Mesenchymal stem cell (in vitro differentiated cells and primary cell): ENCODE results near the gene NMNAT1.

Experiments
- DNase-seq: peaks from one replicate; pipeline ENCODE4 v3.0.0-alpha.2; 2013
- H2AFZ ChIP-seq: one replicate; pipeline ENCODE4 v1.6.1; 2013; ENCODE audit warnings: low read depth, mild to moderate bottlenecking, control low read depth, inconsistent platforms, low read length, moderate library complexity
- H2AK5ac ChIP-seq: 2 replicates; pipeline ENCODE4 v1.6.1; 2013; ENCODE audit warnings: low read length, moderate library complexity, mild to moderate bottlenecking, inconsistent platforms; ENCODE audit not compliant: severe bottlenecking
- H2BK120ac ChIP-seq: one replicate; pipeline ENCODE4 v1.6.1; 2013; ENCODE audit warnings: low read depth, mild to moderate bottlenecking, inconsistent platforms, low read length, moderate library complexity
- H2BK12ac ChIP-seq, 2 experiments: one replicate each; pipeline ENCODE4 v1.6.1; 2013; ENCODE audit warnings: inconsistent platforms in 2 of 2, low read length in 2 of 2, mild to moderate bottlenecking in 2 of 2, moderate library complexity in 2 of 2, control low read depth in 1 of 2
- H2BK15ac ChIP-seq: one replicate; pipeline ENCODE4 v1.6.1; 2013; ENCODE audit warnings: mild to moderate bottlenecking, low read depth, inconsistent platforms; ENCODE audit not compliant: poor library complexity, severe bottlenecking
- H2BK5ac ChIP-seq: 2 replicates; pipeline ENCODE4 v1.6.1; 2013; ENCODE audit warnings: low read depth, mild to moderate bottlenecking, low read length, control low read depth, inconsistent platforms; ENCODE audit not compliant: poor library complexity, severe bottlenecking
- H3K14ac ChIP-seq, 2 experiments: one replicate each; pipeline ENCODE4 v1.6.1; 2013; ENCODE audit warnings: inconsistent platforms in 2 of 2, low read length in 2 of 2, control low read depth in 1 of 2, mild to moderate bottlenecking in 1 of 2, moderate library complexity in 1 of 2
- H3K18ac ChIP-seq, 2 experiments: one replicate each; pipeline ENCODE4 v1.6.1; 2013; ENCODE audit warnings: inconsistent platforms in 2 of 2, low read length in 2 of 2, control low read depth in 1 of 2, low read depth in 1 of 2, mild to moderate bottlenecking in 1 of 2
- H3K23ac ChIP-seq, 2 experiments: one replicate each; pipeline ENCODE4 v1.6.1; 2013; ENCODE audit warnings: inconsistent platforms in 2 of 2, low read length in 2 of 2, mild to moderate bottlenecking in 2 of 2, moderate library complexity in 2 of 2, control low read depth in 1 of 2
- H3K27ac ChIP-seq: 2 replicates; pipeline ENCODE4 v1.5.1; 2013; ENCODE audit warnings: mild to moderate bottlenecking, moderate library complexity, low read length, control low read depth, inconsistent platforms; ENCODE audit not compliant: poor library complexity, severe bottlenecking
- H3K27me3 ChIP-seq, 2 experiments: 2 replicates each; pipeline versions ENCODE4 v1.6.1 to v1.7.0; 2013; ENCODE audit warnings: low read length in 2 of 2, mild to moderate bottlenecking in 2 of 2, moderate library complexity in 2 of 2, control low read depth in 1 of 2, inconsistent platforms in 1 of 2; ENCODE audit not compliant: control insufficient read depth in 1 of 2, insufficient read depth in 1 of 2
- H3K36me3 ChIP-seq, 2 experiments: 2 replicates each; pipeline versions ENCODE4 v1.6.1 to v1.7.0; 2013; ENCODE audit warnings: low read length in 2 of 2, control low read depth in 1 of 2, inconsistent platforms in 1 of 2, low read depth in 1 of 2, mild to moderate bottlenecking in 1 of 2; ENCODE audit not compliant: insufficient read depth in 2 of 2, control insufficient read depth in 1 of 2
- H3K4ac ChIP-seq, 2 experiments: one replicate each; pipeline ENCODE4 v1.6.1; 2013; ENCODE audit warnings: inconsistent platforms in 2 of 2, low read length in 2 of 2, mild to moderate bottlenecking in 2 of 2, moderate library complexity in 2 of 2, control low read depth in 1 of 2, low read depth in 1 of 2
- H3K4me1 ChIP-seq: 2 replicates; pipeline ENCODE4 v1.6.1; 2013; ENCODE audit warnings: low read depth, low read length, control low read depth; ENCODE audit not compliant: control insufficient read depth, insufficient read depth
- H3K4me2 ChIP-seq: 2 replicates; pipeline ENCODE4 v1.6.1; 2013; ENCODE audit warnings: low read length, mild to moderate bottlenecking, inconsistent platforms; ENCODE audit not compliant: poor library complexity, severe bottlenecking
- H3K4me3 ChIP-seq, 2 experiments: 2 replicates each; pipeline versions ENCODE4 v1.5.1 to v1.7.0; 2013; ENCODE audit warnings: low read length in 2 of 2, mild to moderate bottlenecking in 2 of 2, control low read depth in 1 of 2, low read depth in 1 of 2; ENCODE audit not compliant: insufficient read depth in 1 of 2
- H3K79me1 ChIP-seq: replicated peaks from 2 replicates; pipeline ENCODE4 v1.6.1; 2013; ENCODE audit warnings: mild to moderate bottlenecking, control low read depth, low read length, inconsistent platforms; ENCODE audit not compliant: poor library complexity, severe bottlenecking
- H3K9ac ChIP-seq: 2 replicates; pipeline ENCODE4 v1.7.0; 2013; ENCODE audit warnings: mild to moderate bottlenecking, low read length, moderate library complexity
- H3K9me3 ChIP-seq: 2 replicates; pipeline ENCODE4 v1.7.0; 2013; ENCODE audit warnings: mild to moderate bottlenecking, low read length; ENCODE audit not compliant: control insufficient read depth
- H4K8ac ChIP-seq: one replicate; pipeline ENCODE4 v1.6.1; 2013; ENCODE audit warnings: inconsistent platforms, mild to moderate bottlenecking, low read length, moderate library complexity
- H4K91ac ChIP-seq: one replicate; pipeline ENCODE4 v1.6.1; 2013; ENCODE audit warnings: mild to moderate bottlenecking, low read length, inconsistent platforms
- WGBS: methylation state at CpG from one replicate; pipeline ENCODE4 v1.1.7; 2013; ENCODE audit warnings: mixed read lengths; 5-methylcytosine and 5-hydroxymethylcytosine counted together

The NMNAT1 gene

GRCh38 chr1:9989773-9990172 lies 46.5 kb downstream of the NMNAT1 start:
- Histone ChIP-seq H4K8ac (no peak overlapping the region), H3K4me1 (no peaks in the 10 kb centered on the region), H2BK12ac (no peak overlapping the region), H3K27me3 (peaks cover 0 to 5% of the 10 kb centered on the region in 2 experiments), H3K9me3 (no peaks in the 10 kb centered on the region), H4K91ac (no peak overlapping the region), H3K14ac (no peak overlapping the region), H2AK5ac (no peak overlapping the region), H3K23ac (no peak overlapping the region), H2BK15ac (no peak overlapping the region), H2BK120ac (no peak overlapping the region), H2BK5ac (no peak overlapping the region), H3K18ac (no peak overlapping the region), H3K9ac (no peak overlapping the region), H3K27ac (no peak overlapping the region), H3K4ac (no peak overlapping the region), H3K4me3 (no peak overlapping the region), H3K36me3 (peaks cover 3 to 4% of the 10 kb centered on the region in 2 experiments), H3K4me2 (no peak overlapping the region), H3K79me1 (no peaks in the 10 kb centered on the region), H2AFZ (no peak overlapping the region)
- 75% methylated on average over 5 of the region's 5 CpGs for whole genome bisulfite sequencing
- no peak for DNase-seq

GRCh38 chr1:9990944-9991343 lies 47.7 kb downstream of the NMNAT1 start:
- H3K18ac ChIP-seq, result no peak overlapping the region
- no peak overlapping the region for H2BK15ac ChIP-seq
- H3K4me3 ChIP-seq, result no peak overlapping the region
- H2BK12ac ChIP-seq, result no peak overlapping the region
- H3K4ac ChIP-seq, result no peak overlapping the region
- DNase-seq, result no peak
- no peak overlapping the region for H2BK5ac ChIP-seq
- no peak overlapping the region for H4K91ac ChIP-seq
- no peak overlapping the region for H2AK5ac ChIP-seq
- no peak overlapping the region for H2AFZ ChIP-seq
- H3K23ac ChIP-seq, result no peak overlapping the region
- H3K36me3 ChIP-seq, result no peaks in the 10 kb centered on the region
- H3K14ac ChIP-seq, result no peak overlapping the region
- H3K4me1 ChIP-seq, result no peaks in the 10 kb centered on the region
- H4K8ac ChIP-seq, result no peak overlapping the region
- peaks cover 0 to 9% of the 10 kb centered on the region in 2 experiments for H3K27me3 ChIP-seq
- 100% methylated on average over 1 of the region's 2 CpGs for WGBS
- H3K27ac ChIP-seq, result no peak overlapping the region
- H3K79me1 ChIP-seq, result no peaks in the 10 kb centered on the region
- H3K4me2 ChIP-seq, result no peak overlapping the region
- no peaks in the 10 kb centered on the region for H3K9me3 ChIP-seq
- no peak overlapping the region for H2BK120ac ChIP-seq
- H3K9ac ChIP-seq, result no peak overlapping the region

DNA sequence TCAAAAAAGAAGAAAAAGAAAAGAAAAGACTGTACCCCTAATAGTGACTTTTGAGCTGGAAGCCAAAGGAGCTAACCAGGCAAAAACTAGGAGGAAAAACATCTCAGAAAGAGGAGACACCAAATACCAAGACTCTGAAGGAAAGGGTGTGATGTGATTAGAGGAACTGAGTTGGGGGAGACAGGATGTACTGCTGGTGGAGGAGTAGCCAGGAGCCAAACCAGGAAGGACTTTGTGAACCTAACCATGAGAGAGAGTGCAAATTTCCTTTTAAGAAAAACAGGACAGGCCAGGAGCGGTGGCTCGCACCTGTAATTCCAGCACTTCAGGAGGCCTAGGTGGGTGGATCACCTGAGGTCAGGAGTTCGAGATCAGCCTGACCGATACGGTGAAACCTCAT lies 49.6 kb downstream of the NMNAT1 start:
- Histone ChIP-seq H3K9me3 (no peaks in the 10 kb centered on the region), H3K36me3 (no peaks in the 10 kb centered on the region), H3K4me3 (no peak overlapping the region), H4K91ac (no peak overlapping the region), H2AFZ (no peak overlapping the region), H3K4me2 (no peak overlapping the region), H3K27ac (no peak overlapping the region), H2BK5ac (no peak overlapping the region), H3K79me1 (no peaks in the 10 kb centered on the region), H3K27me3 (peaks cover 6 to 23% of the 10 kb centered on the region in 2 experiments), H3K4me1 (peaks cover 9% of the 10 kb centered on the region), H2AK5ac (no peak overlapping the region), H2BK12ac (no peak overlapping the region), H3K18ac (no peak overlapping the region), H2BK15ac (no peak overlapping the region), H2BK120ac (no peak overlapping the region), H3K9ac (no peak overlapping the region), H3K23ac (no peak overlapping the region), H3K14ac (no peak overlapping the region), H3K4ac (no peak overlapping the region), H4K8ac (no peak overlapping the region)
- no peak for DNase-seq
- WGBS, result 81% methylated on average over 4 of the region's 5 CpGs

DNA sequence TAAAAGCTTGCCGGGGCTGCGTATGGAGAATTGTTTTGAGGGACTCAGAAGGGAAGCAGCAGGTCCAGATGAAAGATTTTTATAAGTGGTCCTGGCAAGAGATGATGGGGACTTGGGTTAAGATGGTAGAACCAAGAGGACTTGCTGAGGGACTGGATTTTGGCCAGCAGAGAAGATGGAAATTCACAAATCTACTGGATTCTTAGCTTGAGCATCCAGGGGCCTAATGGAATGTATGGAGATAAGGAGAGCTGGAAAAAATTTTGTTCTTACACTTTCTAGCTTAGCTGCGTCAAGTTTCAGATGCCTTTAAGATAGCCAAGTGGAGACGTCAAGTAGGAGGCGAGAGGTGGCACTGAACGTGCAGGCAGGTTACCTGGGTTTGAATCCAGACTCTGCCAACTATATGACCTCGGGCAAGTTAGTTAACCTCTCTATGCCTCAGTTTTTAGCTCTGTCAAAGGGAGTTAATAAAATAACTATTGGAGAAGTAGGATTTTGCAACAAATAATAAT lies 50.3 kb downstream of the NMNAT1 start:
- Histone ChIP-seq H3K36me3 (no peaks in the 10 kb centered on the region), H2BK5ac (no peak overlapping the region), H3K4me2 (no peak overlapping the region), H2BK15ac (no peak overlapping the region), H2AK5ac (no peak overlapping the region), H2AFZ (no peak overlapping the region), H3K27ac (no peak overlapping the region), H4K91ac (no peak overlapping the region), H3K18ac (no peak overlapping the region), H3K4me1 (peaks cover 10% of the 10 kb centered on the region), H3K9ac (no peak overlapping the region), H4K8ac (no peak overlapping the region), H3K4me3 (no peak overlapping the region), H2BK120ac (no peak overlapping the region), H3K27me3 (peaks cover 11 to 29% of the 10 kb centered on the region in 2 experiments), H3K4ac (no peak overlapping the region), H3K23ac (no peak overlapping the region), H3K9me3 (peaks cover under 1% of the 10 kb centered on the region), H3K79me1 (no peaks in the 10 kb centered on the region), H3K14ac (no peak overlapping the region), H2BK12ac (no peak overlapping the region)
- no peak for DNase-seq
- 92% methylated on average over 6 of the region's 7 CpGs for WGBS
